NCI-H460 (cell line): ENCODE results near the gene TRA2B. TPM values are rescaled to one million over a fixed set of nuclear protein-coding genes. Genes with fewer than 3 reads are reported as not detected.

ENCODE experiments used
- DNase-seq: peaks from one replicate; pipeline ENCODE4 v3.0.0-alpha.2; 2016; ENCODE audit warnings: low read depth; ENCODE audit errors: extremely low read depth
- polyA plus RNA-seq: library from polyadenylated mRNA; depleted of rRNA; stranded (reverse); fragments of >200 nt; gene quantifications from 2 replicates; pipeline ENCODE4 v1.2.3, GENCODE V29; 2014; cell fraction: nucleus; rRNA removed
- total RNA-seq: library from RNA; depleted of rRNA; stranded (reverse); fragments of >200 nt; shearing (Covaris generic); gene quantifications from 2 replicates; pipeline ENCODE4 v1.2.3, GENCODE V29; 2014; rRNA removed

The TRA2B gene
- 176 and 194 TPM in 2 replicates for total RNA-seq
- polyA plus RNA-seq, result 222 and 244 TPM in 2 replicates

- DNase-seq, result peak; percentile 96
These were observed at the start of gene TRA2B for GRCh38 chr3:185937689-185938374. TSS of gene TRA2B (minus strand) at chr3:185938014. CDS start at chr3:185937860, 154 bp downstream.

DNA sequence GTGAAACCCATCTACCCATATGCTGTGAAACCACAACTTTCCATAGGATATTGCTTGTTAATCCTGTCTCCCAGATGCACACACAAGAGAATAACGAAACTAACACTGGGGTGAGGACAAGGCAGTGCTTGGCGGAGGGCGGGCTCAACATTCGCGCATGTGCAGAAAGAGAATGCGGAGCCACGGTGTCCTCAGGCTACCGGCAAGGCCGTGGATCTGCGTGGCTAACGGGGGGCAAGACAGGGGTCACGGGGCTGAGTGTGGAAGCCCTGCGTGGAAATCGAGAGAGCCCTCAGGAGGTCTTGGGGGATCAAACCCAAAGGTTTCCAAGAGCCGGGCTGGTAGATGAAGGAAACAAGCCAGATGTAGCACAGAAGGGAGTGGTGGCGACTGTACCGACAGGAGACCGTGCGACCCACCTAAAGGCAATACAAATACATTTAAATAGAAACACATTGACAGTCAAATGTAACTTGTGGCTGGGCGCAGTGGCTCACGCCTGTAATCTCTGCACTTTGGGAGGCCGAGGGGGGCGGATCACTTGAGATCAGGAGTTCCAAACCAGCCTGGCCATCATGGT, 48.5 kb upstream of the TRA2B start:
- DNase-seq, result peak; percentile 83

DNA sequence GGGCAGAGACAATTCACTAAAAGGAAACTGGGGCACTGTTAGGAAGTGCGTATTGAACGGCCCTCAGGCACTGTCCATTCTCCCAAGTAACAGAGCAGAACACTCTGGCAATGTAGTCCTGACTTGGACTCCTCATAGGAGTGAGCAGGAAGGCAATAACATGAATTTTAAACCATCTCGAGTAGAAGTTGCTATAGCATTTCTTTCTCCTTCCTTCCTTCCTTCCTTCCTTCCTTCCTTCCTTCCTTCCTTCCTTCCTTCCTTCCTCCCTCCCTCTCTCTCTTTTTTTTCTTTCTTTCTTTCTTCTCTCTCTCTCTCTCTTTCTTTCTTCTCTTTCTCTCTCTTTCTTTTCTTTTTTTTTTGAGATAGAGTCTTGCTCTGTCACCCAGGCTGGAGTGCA, 46.4 kb upstream of the TRA2B start:
- DNase-seq, result no peak

- peak; percentile 79 for DNase-seq
These were observed 45.8 kb upstream of the TRA2B start for GRCh38 chr3:185983495-185984141.

- no peak for DNase-seq
These were observed 44.8 kb upstream of the TRA2B start for GRCh38 chr3:185982632-185983031.

DNA sequence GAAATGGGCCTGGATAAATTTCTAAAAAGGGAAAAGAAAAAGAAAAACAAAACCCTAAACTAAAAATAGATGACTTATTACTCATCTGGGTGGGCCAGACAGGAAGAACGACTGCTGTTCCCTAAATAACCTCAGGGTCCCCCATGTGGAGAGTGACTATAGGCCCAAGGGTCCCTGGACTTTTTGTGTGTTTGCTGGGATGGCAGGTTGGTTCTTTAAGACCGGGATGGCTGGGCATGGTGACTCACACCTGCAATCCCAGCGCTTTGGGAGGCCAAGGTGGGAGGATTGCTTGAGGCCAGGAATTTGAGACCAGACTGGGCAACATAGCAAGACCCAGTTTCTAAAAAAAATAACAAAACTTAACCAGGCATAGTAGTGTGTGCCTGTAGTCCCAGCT, 43.8 kb upstream of the TRA2B start:
- no peak for DNase-seq

DNA sequence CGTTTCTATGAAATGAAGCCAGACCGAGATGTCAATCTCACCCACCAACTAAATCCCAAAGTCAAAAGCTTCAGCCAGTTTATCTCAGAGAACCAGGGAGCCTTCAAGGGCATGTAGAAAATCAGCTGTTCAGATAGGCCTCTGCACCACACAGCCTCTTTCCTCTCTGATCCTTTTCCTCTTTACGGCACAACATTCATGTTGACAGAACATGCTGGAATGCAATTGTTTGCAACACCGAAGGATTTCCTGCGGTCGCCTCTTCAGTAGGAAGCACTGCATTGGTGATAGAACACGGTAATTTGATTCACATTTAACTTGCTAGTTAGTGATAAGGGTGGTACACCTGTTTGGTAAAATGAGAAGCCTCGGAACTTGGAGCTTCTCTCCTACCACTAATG, 41.9 kb upstream of the TRA2B start:
- no peak for DNase-seq

- no peak for DNase-seq
These were observed 40.7 kb upstream of the TRA2B start for GRCh38 chr3:185978516-185978915.

DNA sequence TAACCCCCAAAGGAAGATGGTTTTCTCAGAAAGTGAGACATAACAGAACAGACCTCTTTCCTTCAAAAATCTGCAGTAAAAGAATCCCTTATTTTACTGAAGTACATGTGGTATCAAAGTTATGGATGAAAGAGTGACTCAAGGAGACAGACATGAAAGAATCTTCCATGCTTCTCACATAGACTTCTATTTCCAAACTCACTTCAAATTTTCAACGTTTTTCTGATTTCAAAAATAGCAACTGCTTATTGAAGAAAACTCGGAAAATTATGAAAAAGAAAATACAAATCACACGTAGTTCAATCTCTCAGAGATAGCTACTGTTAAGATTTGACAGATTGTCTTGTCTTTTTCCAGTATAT, 39.8 kb upstream of the TRA2B start:
- DNase-seq, result no peak

GRCh38 chr3:185976977-185977678, 39.3 kb upstream of the TRA2B start:
- peak; percentile 70 for DNase-seq

DNA sequence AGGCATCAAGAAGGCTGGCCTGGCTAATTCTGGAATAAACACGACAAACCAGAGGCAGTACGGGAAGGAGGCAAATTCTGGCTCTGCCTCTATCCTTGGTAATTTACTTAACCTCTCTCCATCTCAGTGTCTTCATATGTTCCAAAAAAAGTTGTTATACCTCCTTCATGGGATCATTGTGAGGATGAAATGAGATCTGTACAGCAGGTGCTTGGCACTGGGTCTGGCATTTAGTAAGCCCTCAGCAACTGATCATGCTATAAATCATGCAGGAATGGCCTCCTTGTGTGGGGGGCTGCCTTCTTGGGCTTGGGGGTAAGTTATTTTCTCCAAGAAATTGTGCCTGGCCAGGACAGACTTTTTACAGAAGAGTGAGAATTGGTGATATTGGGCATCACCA, 38.3 kb upstream of the TRA2B start:
- DNase-seq, result no peak

DNA sequence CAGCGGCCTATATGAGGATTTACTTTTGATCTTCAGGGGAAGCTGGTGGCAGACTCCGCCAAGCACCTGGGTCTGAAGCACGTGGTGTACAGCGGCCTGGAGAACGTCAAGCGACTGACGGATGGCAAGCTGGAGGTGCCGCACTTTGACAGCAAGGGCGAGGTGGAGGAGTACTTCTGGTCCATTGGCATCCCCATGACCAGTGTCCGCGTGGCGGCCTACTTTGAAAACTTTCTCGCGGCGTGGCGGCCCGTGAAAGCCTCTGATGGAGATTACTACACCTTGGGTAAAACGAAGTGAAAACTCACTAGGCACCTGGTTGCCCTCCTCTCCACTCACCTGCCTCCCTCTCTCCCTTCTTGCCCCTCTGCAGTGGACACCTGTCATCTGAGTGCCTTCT, 33.8 kb upstream of the TRA2B start:
- DNase-seq, result no peak

GRCh38 chr3:185968168-185968567, 30.4 kb upstream of the TRA2B start:
- DNase-seq, result no peak

- DNase-seq, result no peak
These were observed 28.8 kb upstream of the TRA2B start for GRCh38 chr3:185966655-185967054.

GRCh38 chr3:185965496-185965895, 27.7 kb upstream of the TRA2B start:
- DNase-seq, result no peak

DNA sequence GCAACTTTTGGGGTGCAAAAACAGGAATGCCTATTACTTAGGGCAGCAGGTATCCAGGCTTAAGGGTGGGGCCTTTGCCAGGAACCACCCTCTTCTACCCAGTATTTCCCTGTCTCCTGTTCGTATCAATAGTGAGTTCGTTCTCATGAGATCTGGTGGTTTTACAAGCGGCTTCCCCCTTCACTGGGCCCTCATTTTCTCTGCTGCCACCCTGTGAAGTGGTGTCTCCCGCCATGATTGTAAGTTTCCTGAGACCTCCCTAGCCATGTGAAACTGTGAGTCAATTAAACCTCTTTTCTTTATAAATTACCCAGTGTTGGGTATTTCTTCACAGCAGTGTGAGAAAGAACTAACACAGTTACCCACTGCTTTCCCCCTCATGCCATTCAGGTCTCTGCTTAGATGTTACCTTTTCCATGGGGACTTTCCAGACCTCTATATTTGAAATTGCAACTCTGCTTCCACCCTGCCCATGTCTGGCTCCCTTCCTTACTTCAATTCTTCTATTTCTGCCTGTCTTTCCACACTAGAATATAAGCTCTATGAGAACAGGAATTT, 23.9 kb upstream of the TRA2B start:
- DNase-seq, result no peak

DNA sequence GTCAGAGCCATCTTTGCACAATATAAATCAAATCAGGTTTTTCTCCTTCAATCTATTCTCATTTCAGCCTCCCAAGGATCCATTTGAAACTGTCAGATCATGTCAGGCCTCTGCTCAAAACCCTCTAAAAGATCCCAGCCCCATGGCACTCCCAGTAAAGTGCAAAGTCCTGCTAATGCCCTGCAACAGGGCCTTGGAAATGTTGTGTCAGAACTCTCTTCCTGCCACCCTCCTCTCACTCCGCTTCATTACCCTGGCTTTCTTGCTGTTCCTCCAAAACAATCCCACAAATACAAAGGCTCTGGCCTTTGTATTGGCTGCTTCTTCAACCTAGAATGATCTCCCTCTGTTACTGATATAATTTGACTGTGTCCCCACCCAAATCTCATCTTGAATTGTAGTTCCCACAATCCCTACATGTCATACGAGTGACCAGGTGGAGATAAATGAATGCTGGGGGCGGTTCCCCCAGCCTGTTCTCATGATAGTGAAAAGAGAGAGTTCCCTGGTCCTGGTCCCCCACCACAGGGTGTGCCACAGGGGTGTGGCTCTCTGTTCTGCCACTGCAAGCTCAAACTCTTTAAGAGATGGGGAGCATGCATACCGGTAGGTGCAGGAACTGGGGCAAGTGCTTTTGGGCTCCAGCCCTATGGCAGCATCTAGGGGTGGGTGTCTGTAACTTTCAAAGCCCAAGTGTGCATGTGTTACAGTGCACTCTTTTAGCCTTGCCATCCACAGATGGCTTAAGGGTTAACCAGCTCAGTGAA, 22.9 kb upstream of the TRA2B start:
- no peak for DNase-seq

DNA sequence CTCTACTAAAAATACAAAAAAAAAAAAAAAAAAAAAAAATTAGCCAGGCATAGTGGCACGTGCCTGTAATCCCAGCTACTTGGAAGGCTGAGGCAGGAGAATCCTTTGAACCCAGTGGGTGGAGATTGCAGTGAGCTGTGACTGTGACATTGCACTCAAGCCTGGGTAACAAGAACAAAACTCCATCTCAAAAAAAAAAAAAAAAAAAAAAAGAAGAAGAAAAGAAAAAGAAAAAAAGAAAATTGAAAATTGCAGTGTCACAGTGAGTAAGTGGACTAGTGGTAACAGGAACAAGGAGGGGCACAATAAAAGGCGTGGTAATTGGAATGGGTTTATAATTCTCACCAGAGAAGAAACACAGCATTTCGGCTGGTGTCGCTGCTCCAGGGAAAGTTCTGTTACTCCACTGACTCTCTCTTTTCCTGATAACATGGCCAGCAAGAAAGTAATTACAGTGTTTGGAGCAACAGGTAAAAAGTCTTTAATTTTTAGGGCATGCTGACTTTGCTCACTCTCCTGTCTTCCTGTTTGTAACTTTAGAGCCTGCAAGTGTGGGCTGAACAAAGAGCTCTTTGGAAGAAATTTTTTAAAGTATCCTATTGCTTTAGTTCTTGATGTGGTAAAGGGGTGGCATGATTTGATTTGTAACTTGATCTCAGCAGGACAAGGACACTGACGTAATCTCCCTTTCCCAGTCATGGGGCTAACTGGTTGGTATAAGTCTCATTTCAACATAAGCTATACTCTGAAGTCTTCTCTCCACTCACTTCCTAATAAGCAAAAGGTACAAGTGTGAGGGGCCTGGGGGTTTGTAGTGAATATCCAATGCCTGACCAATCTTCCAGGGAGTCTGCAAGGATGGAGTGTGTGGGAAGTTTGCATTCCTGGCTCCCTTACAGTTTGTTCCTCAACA, 22.1 kb upstream of the TRA2B start:
- peak; percentile 86 for DNase-seq

- DNase-seq, result no peak
These were observed 20.8 kb upstream of the TRA2B start for GRCh38 chr3:185958626-185959025.
